ENCODE measurements around the gene SNAPIN.

The SNAPIN gene

DNA sequence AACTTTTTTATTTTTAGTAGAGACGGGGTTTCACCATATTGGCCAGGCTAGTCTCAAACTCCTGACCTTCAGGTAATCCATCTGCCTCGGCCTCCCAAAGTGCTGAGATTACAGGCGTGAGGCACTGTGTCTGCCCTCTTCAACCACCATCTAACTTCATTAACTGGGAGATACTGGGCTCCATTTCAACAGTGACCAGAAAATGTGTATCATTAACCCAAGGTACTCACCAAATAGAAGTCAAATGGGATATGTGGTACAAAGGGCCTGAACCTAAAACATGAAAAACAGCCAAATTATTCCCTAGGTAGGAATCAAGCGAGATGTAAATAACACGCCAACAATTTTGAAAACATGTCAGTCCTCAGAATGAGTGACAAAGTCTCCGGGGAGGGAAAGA is 11.1 kb downstream of the SNAPIN start:
- no peak for DNase-seq
- no peak for TF ChIP-seq GATA1 (IDR thresholded peaks at IDR 0.05; ENCODE audit: low read depth, low read length)

DNA sequence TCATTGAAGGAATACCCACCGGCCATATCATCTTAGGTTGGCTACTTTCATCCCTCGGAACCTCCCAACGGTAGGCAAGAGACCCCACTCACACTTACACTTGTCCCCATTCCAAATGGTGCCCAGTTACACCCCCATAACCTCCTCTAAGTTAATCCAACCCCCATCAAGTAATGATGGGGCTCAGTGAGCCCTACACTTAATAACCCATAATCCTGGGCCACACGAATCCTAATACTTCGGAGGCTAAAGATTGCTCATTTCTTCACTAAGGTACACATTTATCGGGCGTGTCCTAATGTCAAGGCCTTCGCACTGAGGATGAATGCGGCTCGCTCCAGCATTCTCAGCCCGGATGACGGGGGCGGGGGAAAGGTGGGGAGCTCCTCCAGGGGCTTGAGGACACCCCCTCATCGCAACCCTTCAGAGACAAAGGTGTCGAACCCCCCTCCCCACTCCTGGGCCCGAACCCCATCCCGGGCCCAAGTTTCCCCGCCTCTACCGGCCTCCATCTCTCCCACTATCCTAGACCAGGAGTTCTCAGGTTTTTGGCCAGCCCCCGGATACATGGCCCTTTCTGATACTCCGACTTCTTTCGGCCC is 11.9 kb downstream of the SNAPIN start:
- TF ChIP-seq GATA1 (IDR thresholded peaks at IDR 0.05; ENCODE audit: low read depth, low read length) (no peak), POLR2A (IDR thresholded peaks at IDR 0.05; ENCODE audit: low read length) (no peak)
- DNase-seq = peak; percentile 54 to 65

DNA sequence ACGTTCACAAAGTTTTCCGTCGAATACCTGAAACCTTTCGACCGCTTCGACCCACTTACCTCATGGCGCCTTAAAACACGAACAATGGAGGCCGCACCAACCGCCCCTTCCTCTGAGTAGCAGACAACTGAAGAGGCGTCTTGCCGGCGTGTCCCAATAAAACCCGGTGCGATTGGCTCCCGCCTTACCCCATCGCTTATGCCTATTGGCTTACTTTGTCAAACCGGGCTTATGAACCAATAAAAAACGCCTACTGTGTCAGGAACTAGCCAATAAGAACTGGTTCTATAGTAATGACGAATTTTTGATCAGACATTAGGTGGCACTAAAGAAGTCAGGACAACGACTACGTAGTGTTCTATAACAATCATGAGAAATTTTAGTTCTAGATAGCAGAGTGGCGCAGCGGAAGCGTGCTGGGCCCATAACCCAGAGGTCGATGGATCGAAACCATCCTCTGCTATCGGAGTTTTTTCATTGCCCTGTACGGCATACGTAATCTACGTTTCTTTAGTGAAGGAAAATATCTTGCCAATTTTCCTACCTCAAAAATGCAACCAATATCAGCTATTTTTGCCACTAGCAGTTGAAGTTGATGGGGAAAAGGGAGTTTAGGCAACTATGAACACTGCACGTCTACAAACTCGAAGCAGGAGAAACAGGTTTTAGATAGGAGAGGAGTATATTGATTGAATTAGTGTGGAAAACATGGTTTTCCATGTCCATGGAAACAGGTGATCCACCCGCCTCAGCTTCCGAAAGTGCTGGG is 12.5 kb downstream of the SNAPIN start, which contains the start of gene ILF2:
TSS of gene ILF2 (minus strand) at position 135 of the 769 bp plus-strand sequence. CDS start at position 64, 71 bp downstream.
- peak; percentile 99 to 100 for DNase-seq
- no peak for TF ChIP-seq GATA1 (IDR thresholded peaks at IDR 0.05; ENCODE audit: low read depth, low read length)
- TF ChIP-seq POLR2A (IDR thresholded peaks at IDR 0.05; ENCODE audit: low read length) = peak; percentile 96

DNA sequence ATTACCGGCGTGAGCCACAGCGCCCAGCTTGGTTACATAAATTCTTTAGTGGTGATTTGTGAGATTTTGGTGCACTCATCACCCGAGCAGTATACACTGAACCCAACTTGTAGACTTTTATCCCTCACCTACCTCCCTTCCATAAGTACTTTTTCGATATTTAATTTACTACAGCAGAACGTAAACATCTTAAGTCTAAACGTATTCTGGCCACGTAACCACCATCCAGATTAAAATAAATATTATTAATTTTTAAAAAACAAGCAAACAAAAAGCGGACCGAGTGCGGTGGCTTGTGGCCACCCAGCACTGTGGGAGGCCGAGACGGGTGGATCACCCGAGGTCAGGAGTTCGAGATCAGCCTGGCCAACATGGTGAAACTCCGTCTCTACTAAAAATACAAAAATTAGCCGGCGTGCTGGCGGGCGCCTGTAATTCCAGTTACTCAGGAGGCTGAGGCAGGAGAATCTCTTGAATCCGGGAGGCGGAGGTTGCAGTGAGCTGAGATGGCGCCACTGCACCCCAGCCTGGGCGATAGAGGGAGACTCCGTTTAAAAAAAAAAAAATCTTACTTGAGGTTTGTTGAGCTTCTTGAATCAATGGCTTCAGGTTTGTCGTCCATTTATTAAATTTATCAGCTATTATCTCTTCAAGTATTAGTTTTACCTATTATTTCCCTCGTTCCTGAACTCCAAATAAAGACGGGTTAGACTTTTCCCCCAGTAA is 13.3 kb downstream of the SNAPIN start:
- DNase-seq = peak; percentile 78 to 85

DNA sequence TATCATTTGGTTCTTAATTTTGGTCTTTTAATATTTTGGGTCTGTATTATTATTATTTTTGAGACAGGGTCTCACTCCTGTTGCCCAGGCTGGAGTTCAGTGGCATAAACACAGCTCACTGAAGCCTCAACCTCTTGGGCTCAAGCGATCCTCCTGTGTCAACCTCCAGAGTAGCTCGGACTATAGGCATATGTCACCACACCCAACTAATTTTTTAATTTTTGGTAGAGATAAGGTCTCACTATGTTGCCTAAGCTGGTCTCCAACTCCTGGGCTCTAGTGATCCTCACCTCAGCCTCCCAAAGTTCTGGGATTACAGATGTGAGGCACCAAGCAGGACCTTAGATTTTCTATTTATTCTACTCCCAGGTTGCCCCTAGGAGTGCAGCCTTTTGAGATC is 15.0 kb downstream of the SNAPIN start:
- no peak for TF ChIP-seq POLR2A (IDR thresholded peaks at IDR 0.05; ENCODE audit: low read length)
- TF ChIP-seq GATA1 (IDR thresholded peaks at IDR 0.05; ENCODE audit: low read depth, low read length) = no peak
- peak in 1 of 2 experiments; percentile 19 for DNase-seq

DNA sequence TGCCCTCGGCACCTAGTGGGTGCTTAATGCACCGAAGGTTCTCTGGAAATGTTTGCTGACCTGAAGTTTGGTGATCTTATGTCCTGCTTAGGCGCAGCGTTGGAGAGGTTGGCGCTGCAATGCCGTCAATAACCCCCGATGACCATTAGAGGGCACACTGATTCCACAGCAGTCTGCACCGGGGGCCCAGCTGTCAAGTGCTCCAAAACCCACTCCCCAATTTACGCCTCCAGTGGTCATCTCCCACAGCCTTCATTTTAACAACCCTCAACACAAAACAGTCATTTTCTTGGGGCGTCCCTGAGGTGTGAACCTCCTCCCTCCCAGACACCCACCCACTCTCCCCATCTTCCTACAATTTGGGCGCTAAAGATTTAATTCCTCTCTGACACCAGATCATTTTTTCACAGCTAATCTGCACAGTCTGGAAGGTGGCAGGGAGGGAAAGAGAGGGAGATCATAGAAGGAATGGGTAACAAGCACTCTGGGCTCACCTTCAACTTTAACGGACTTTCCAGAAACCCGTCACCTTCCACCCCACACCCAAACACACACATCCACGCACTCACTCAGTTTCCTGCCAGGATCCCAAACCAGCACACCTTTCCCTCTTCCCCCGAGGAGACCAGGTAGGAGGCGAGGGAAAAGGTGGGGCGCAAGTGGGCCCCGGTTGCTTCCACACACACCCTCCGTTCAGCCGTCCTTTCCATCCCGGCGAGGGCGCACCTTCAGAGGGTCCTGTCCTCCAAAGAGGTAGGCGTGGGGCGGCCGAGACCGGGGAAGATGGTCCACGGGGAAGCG is 19.4 kb downstream of the SNAPIN start:
- no peak for TF ChIP-seq POLR2A (IDR thresholded peaks at IDR 0.05; ENCODE audit: low read length)
- no peak for TF ChIP-seq GATA1 (IDR thresholded peaks at IDR 0.05; ENCODE audit: low read depth, low read length)
- DNase-seq = peak; percentile 56 to 72

DNA sequence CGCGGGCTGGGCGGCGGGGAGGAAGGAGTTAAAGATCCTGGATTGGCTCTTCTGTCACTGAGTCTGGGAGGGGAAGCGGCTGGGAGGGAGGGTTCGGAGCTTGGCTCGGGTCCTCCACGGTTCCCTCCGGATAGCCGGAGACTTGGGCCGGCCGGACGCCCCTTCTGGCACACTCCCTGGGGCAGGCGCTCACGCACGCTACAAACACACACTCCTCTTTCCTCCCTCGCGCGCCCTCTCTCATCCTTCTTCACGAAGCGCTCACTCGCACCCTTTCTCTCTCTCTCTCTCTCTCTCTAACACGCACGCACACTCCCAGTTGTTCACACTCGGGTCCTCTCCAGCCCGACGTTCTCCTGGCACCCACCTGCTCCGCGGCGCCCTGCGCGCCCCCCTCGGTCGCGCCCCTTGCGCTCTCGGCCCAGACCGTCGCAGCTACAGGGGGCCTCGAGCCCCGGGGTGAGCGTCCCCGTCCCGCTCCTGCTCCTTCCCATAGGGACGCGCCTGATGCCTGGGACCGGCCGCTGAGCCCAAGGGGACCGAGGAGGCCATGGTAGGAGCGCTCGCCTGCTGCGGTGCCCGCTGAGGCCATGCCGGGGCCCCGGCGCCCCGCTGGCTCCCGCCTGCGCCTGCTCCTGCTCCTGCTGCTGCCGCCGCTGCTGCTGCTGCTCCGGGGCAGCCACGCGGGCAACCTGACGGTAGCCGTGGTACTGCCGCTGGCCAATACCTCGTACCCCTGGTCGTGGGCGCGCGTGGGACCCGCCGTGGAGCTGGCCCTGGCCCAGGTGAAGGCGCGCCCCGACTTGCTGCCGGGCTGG is 20.2 kb downstream of the SNAPIN start, which contains the start of gene NPR1:
TSS of gene NPR1 (plus strand) at position 170 of the 818 bp plus-strand sequence. CDS start at position 591, 421 bp downstream.
- peak; percentile 43 to 52 for DNase-seq
- TF ChIP-seq POLR2A (IDR thresholded peaks at IDR 0.05; ENCODE audit: low read length) = no peak

DNA sequence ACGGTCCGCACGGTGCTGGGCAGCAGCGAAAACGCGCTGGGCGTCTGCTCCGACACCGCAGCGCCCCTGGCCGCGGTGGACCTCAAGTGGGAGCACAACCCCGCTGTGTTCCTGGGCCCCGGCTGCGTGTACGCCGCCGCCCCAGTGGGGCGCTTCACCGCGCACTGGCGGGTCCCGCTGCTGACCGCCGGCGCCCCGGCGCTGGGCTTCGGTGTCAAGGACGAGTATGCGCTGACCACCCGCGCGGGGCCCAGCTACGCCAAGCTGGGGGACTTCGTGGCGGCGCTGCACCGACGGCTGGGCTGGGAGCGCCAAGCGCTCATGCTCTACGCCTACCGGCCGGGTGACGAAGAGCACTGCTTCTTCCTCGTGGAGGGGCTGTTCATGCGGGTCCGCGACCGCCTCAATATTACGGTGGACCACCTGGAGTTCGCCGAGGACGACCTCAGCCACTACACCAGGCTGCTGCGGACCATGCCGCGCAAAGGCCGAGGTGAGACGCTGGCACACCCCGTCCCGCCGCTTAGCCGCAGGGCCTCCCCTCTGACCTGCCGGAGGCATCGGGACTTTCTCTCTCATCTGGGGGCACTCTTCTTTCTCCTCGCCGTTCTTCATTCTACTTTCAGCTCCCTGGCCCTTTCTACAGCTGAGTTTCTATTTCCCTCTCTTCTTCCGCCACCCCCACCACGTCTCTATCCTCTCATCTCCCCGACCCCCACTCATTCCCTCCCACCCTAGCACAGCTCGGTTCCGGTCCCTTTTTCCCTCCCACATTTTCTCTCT is 21.0 kb downstream of the SNAPIN start:
- no peak for TF ChIP-seq GATA1 (IDR thresholded peaks at IDR 0.05; ENCODE audit: low read depth, low read length)
- no peak for TF ChIP-seq POLR2A (IDR thresholded peaks at IDR 0.05; ENCODE audit: low read length)
- peak; percentile 51 to 61 for DNase-seq

DNA sequence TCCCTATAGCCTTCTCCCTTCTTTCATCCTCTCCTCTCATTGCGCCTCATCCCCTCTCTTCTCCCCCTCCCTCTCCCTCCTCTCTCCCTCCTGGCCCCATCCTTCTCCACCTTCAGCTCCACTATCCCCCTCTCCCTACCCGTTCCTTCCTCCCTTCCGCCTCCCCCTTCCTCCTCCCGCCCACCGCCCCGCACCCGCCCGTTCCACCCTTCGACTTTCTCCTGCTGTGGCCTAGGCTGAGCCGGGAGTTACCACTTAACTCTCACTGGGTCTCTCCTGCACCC is 21.6 kb downstream of the SNAPIN start:
- no peak for TF ChIP-seq POLR2A (IDR thresholded peaks at IDR 0.05; ENCODE audit: low read length)
- TF ChIP-seq GATA1 (IDR thresholded peaks at IDR 0.05; ENCODE audit: low read depth, low read length) = no peak
- no peak for DNase-seq

DNA sequence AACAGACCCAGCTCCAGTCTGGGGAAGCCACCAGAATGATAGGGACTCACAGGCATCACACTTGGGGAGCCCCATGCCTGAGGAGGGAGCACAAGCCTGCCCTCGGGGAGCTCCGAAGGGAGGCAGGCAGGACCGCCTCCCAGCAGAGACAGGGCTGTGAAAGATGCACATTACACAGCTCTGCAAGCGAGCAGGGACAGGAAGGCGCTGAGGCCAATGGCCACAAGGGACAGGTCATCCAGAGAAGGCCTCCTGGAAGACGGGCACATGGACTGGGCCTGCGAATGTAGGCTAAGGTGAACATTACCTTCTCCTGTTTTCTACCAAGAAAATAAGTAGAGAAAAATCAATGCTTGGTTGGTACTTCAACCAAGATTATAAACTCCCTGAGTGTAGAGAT is 24.2 kb downstream of the SNAPIN start:
- TF ChIP-seq GATA1 (IDR thresholded peaks at IDR 0.05; ENCODE audit: low read depth, low read length) (no peak), POLR2A (IDR thresholded peaks at IDR 0.05; ENCODE audit: low read length) (no peak)
- no peak for DNase-seq

DNA sequence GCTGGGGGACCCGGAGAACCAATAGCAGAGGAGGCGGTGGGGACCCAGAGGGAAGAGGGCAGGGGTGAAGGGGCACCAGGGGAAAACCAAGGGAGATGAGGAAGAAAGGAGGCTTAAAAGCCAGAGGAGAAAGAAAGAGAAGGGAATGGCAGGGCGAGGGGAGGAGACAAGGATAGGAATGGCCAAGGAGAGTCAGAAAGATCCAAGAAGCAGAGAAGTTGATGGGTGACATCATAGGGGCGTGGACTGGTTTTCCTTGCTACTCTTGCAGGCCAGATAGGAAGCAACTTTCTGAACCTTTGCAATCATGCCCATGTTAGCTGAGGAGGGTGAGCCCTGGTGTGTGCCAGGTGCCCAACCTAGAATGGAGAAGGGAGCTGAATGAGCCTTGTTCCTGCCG is 25.4 kb downstream of the SNAPIN start:
- no peak for TF ChIP-seq POLR2A (IDR thresholded peaks at IDR 0.05; ENCODE audit: low read length)
- TF ChIP-seq GATA1 (IDR thresholded peaks at IDR 0.05; ENCODE audit: low read depth, low read length) = no peak
- DNase-seq = peak in 1 of 2 experiments; percentile 43

DNA sequence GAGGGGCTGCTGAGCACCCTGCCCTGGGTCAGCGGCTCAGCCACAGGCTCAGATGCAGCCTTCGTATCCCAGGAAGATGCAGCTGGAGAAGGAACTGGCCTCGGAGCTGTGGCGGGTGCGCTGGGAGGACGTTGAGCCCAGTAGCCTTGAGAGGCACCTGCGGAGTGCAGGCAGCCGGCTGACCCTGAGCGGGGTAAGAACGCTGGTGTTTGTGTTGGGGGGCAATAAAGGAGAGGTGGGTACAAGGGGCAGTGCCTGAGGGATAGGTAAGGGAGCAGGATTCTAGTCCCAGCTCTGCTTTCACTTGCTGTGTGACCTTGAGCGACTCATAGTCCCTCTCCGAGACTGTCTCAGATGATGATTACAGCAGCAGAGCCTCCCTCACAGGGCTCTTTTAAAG is 26.4 kb downstream of the SNAPIN start:
- TF ChIP-seq POLR2A (IDR thresholded peaks at IDR 0.05; ENCODE audit: low read length) (no peak), GATA1 (IDR thresholded peaks at IDR 0.05; ENCODE audit: low read depth, low read length) (no peak)
- DNase-seq = no peak

Data from erythroblast (primary cell).